Right lobe of liver (tissue), 6 donors: ENCODE data around the gene MGA. TPM values are rescaled to one million over a fixed set of nuclear protein-coding genes. Genes with fewer than 3 reads are reported as not detected.

Source experiments
- ATAC-seq, 4 donors: fragments of 200-7000 bp; cut with Tn5 transposase; one replicate each; pipeline ENCODE4 v1.9.1; 2020; ENCODE audit warnings: mild to moderate bottlenecking in 4 of 4, moderate library complexity in 4 of 4
- DNase-seq, 3 donors: peaks; one replicate each; pipeline ENCODE4 v3.0.0-alpha.2; 2020
- H3K27ac ChIP-seq, 3 donors: fragments of 200-600 bp; one replicate each; pipeline ENCODE4 v1.8.0; 2022
- H3K27me3 ChIP-seq, 2 donors: fragments of 200-600 bp; one replicate each; pipeline ENCODE4 v1.8.0; 2022
- H3K36me3 ChIP-seq, 4 donors: fragments of 200-600 bp; sonication (generic) in 1 of 4; one replicate each; pipeline versions ENCODE4 v1.5.1 to v1.8.0; 2017 to 2022; ENCODE audit warnings: control low read depth in 1 of 4
- H3K4me1 ChIP-seq, 4 donors: fragments of 200-600 bp; sonication (generic) in 1 of 4; one replicate each; pipeline versions ENCODE4 v1.5.1 to v1.8.0; 2017 to 2022; ENCODE audit warnings: control low read depth in 1 of 4
- H3K4me3 ChIP-seq, 3 donors: fragments of 200-600 bp; one replicate each; pipeline ENCODE4 v1.8.0; 2022
- H3K9me3 ChIP-seq, 4 donors: fragments of 200-600 bp; sonication (generic) in 1 of 4; one replicate each; pipeline versions ENCODE4 v1.5.1 to v1.8.0; 2017 to 2022; ENCODE audit warnings: control low read depth in 1 of 4
- POLR2A ChIP-seq: fragments of 450-650 bp; IDR thresholded peaks from one replicate; pipeline ENCODE4 v1.6.1; 2017; ENCODE audit warnings: antibody characterized with exemption, mild to moderate bottlenecking
- WGBS: methylation state at CpG from one replicate; pipeline ENCODE4 v1.1.6; 2018; ENCODE audit warnings: low coverage, low lambda C conversion rate; ENCODE audit not compliant: insufficient coverage; ENCODE audit errors: missing lambda C conversion rate; 5-methylcytosine and 5-hydroxymethylcytosine counted together
- intact Hi-C, 2 donors: fragments of 100-400 bp; cut with DNase I; formaldehyde crosslinking; loops; one replicate each; pipeline versions ENCODE4 v1.11.2 to v1.14.1; 2022
- total RNA-seq, 6 experiments: library from RNA; depleted of rRNA in 2 of 6; stranded (reverse); fragments of >200 nt in 2 of 6; fragmentation: NEBNext Ultra II Directional in 3 of 6; extraction: Animal tissue kit (Norgen Biotek cat#: 25700) in 3 of 6; gene quantifications; one replicate each; pipeline versions ENCODE4 v1.1.0 to v1.2.4, GENCODE V29; 2016 to 2023
- TF ChIP-seq, protein P1 (sequence below), 4 donors: fragments of 200-600 bp in 3 of 4; fragments of 450-650 bp in 1 of 4; IDR thresholded peaks; one replicate each; pipeline versions ENCODE4 v1.5.1 to v1.8.0; 2016 to 2022; ENCODE audit warnings: antibody characterized with exemption in 4 of 4, mild to moderate bottlenecking in 2 of 4
- donor health status: DM: no; HTN: yes; CAD: no.
- donor health status: DM: no; HTN: no; CAD: no.
- donor health status: DM: no; HTN: no; CAD: no.
- donor health status: DM: no; HTN: yes; CAD: no.
- donor health status: DM: no; HTN: yes; CAD: no.

The MGA gene
- total RNA-seq, 6 experiments from 2014 or later, result 10.9 to 17.2 (median 12.1) TPM

- no peak for DNase-seq
- Histone ChIP-seq H3K27me3 (no peaks in the 10 kb centered on the region), H3K9me3 (no peaks in the 10 kb centered on the region), H3K4me1 (no peaks in the 10 kb centered on the region), H3K36me3 (no peaks in the 10 kb centered on the region), H3K27ac (no peak overlapping the region), H3K4me3 (no peak overlapping the region)
- WGBS, result 86% methylated on average over 3 of the region's 3 CpGs
- intact Hi-C loops, result no loop called here
- no peak for TF ChIP-seq POLR2A
- TF ChIP-seq, protein P1, sequence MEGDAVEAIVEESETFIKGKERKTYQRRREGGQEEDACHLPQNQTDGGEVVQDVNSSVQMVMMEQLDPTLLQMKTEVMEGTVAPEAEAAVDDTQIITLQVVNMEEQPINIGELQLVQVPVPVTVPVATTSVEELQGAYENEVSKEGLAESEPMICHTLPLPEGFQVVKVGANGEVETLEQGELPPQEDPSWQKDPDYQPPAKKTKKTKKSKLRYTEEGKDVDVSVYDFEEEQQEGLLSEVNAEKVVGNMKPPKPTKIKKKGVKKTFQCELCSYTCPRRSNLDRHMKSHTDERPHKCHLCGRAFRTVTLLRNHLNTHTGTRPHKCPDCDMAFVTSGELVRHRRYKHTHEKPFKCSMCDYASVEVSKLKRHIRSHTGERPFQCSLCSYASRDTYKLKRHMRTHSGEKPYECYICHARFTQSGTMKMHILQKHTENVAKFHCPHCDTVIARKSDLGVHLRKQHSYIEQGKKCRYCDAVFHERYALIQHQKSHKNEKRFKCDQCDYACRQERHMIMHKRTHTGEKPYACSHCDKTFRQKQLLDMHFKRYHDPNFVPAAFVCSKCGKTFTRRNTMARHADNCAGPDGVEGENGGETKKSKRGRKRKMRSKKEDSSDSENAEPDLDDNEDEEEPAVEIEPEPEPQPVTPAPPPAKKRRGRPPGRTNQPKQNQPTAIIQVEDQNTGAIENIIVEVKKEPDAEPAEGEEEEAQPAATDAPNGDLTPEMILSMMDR (IDR thresholded peaks at IDR 0.05), result no peak
- ATAC-seq, result no peak
Observed at GRCh38 chr15:41631880-41632470, 28.2 kb upstream of the MGA start.

- no peaks in the 10 kb centered on the region for H3K27me3 ChIP-seq
- no peaks in the 10 kb centered on the region for H3K4me1 ChIP-seq
- H3K9me3 ChIP-seq, result no peaks in the 10 kb centered on the region
- TF ChIP-seq POLR2A, result no peak
- intact Hi-C loops, result no loop called here
- no peaks in the 10 kb centered on the region for H3K36me3 ChIP-seq
- H3K27ac ChIP-seq, result no peak overlapping the region
- WGBS, result 60% methylated on average over 2 of the region's 4 CpGs
- DNase-seq (no peak), ATAC-seq (no peak)
- no peak overlapping the region for H3K4me3 ChIP-seq
Observed at GRCh38 chr15:41633609-41634008, 26.6 kb upstream of the MGA start.

- no peak for DNase-seq
- H3K27ac ChIP-seq, result no peak overlapping the region
- intact Hi-C loops, result no loop called here
- no peaks in the 10 kb centered on the region for H3K4me1 ChIP-seq
- 36% methylated on average over 1 of the region's 1 CpG for WGBS
- no peaks in the 10 kb centered on the region for H3K27me3 ChIP-seq
- H3K4me3 ChIP-seq, result no peak overlapping the region
- H3K36me3 ChIP-seq, result no peaks in the 10 kb centered on the region
- no peak for ATAC-seq
- TF ChIP-seq, protein P1 (IDR thresholded peaks at IDR 0.05), result no peak
- no peak for TF ChIP-seq POLR2A
- H3K9me3 ChIP-seq, result no peaks in the 10 kb centered on the region
Observed at GRCh38 chr15:41634072-41634626, 26.1 kb upstream of the MGA start.

- no peak for TF ChIP-seq POLR2A
- TF ChIP-seq, protein P1 (IDR thresholded peaks at IDR 0.05), result no peak
- Histone ChIP-seq H3K36me3 (no peaks in the 10 kb centered on the region), H3K9me3 (no peaks in the 10 kb centered on the region), H3K27ac (no peak overlapping the region), H3K4me1 (no peaks in the 10 kb centered on the region), H3K4me3 (no peak overlapping the region), H3K27me3 (no peaks in the 10 kb centered on the region)
- no peak for DNase-seq
- WGBS, result 62% methylated on average over 2 of the region's 2 CpGs
- intact Hi-C loops, result no loop called here
- no peak for ATAC-seq
Observed at GRCh38 chr15:41637086-41637485, 23.1 kb upstream of the MGA start.

- TF ChIP-seq, protein P1 (IDR thresholded peaks at IDR 0.05), result no peak
- no peak for TF ChIP-seq POLR2A
- ATAC-seq (no peak), DNase-seq (no peak)
- no peaks in the 10 kb centered on the region for H3K9me3 ChIP-seq
- H3K27me3 ChIP-seq, result no peaks in the 10 kb centered on the region
- H3K36me3 ChIP-seq, result no peaks in the 10 kb centered on the region
- no peak overlapping the region for H3K27ac ChIP-seq
- WGBS, result 85% methylated on average over 1 of the region's 1 CpG
- intact Hi-C loops, result no loop called here
- no peak overlapping the region for H3K4me3 ChIP-seq
- H3K4me1 ChIP-seq, result peaks cover 0 to 10% (median 0%) of the 10 kb centered on the region in 4 donors
Observed at GRCh38 chr15:41640985-41641384, 19.2 kb upstream of the MGA start.
